HCT116 (cell line): Measurements from ENCODE around the gene RIN3. TPM values are rescaled to one million over a fixed set of nuclear protein-coding genes. Genes with fewer than 3 reads are reported as not detected.
A peak's percentile ranks its signal among the peaks of the same experiment; 100 is the strongest.

Source experiments
- ATAC-seq: fragments of 200-7000 bp; cut with Tn5 transposase; 2 replicates; pipeline ENCODE4 v1.9.1; 2020; ENCODE audit warnings: mild to moderate bottlenecking, moderate library complexity
- BruUV-seq: library from RNA; stranded (reverse); fragments of 400-500 nt; replicated peaks from 2 replicates; lab custom pipeline; 2021; lab: Mats Ljungman, UMichigan
- CTCF ChIA-PET: fragments of 300-600 bp; sonication (Branson Sonifier 250); formaldehyde crosslinking; loops from one replicate; lab custom pipeline; 2021; ENCODE audit warnings: antibody characterized with exemption; lab: Charles Lee
- POLR2A ChIA-PET: fragments of 300-600, 350-600 bp; sonication (Branson Sonifier 250); formaldehyde crosslinking; loops from one replicate; lab custom pipeline; 2021; ENCODE audit warnings: antibody characterized with exemption; lab: Charles Lee
- RAD21 ChIA-PET, 2 experiments: fragments of 300-600 bp; sonication (Branson Sonifier 250); formaldehyde crosslinking; loops; one replicate each; lab custom pipeline; 2023; ENCODE audit warnings: low total read pairs in 2 of 2; ENCODE audit not compliant: uncharacterized antibody in 2 of 2, unreplicated experiment in 2 of 2, low non-redundant PET in 1 of 2; lab: Charles Lee
- DNase-seq: peaks from one replicate; pipeline ENCODE4 v3.0.0-alpha.2; 2010; ENCODE audit warnings: low read depth, low spot score
- H2AFZ ChIP-seq: fragments of 200-600 bp; shearing (Covaris generic), sonication (generic); 2 replicates; pipeline ENCODE4 v1.6.1; 2017; ENCODE audit warnings: low read depth, mixed run types, mixed read lengths, antibody characterized with exemption, low read length; ENCODE audit not compliant: poor library complexity, severe bottlenecking
- H3K27ac ChIP-seq: 2 replicates; pipeline ENCODE4 v1.5.1; 2012; ENCODE audit warnings: low read depth, low read length
- H3K27me3 ChIP-seq: fragments of 200-600 bp; sonication (generic); 2 replicates; pipeline ENCODE4 v1.6.1; 2016; ENCODE audit warnings: mixed run types, low read length, mixed read lengths; ENCODE audit not compliant: insufficient read depth
- H3K36me3 ChIP-seq, 2 experiments: fragments of 200-500 bp in 1 of 2; fragments of 200-600 bp in 1 of 2; sonication (Bioruptor generic) in 1 of 2; sonication (generic) in 1 of 2; 2 replicates each; pipeline versions ENCODE4 v1.5.1 to v1.6.1; 2014 to 2016; ENCODE audit warnings: low read length in 2 of 2, inconsistent platforms in 1 of 2, mixed read lengths in 1 of 2, mixed run types in 1 of 2; ENCODE audit not compliant: insufficient read depth in 2 of 2, control insufficient read depth in 1 of 2
- H3K4me1 ChIP-seq, 2 experiments: fragments of 200-600 bp in 1 of 2; sonication (generic) in 1 of 2; 2 replicates each; pipeline versions ENCODE4 v1.5.1 to v1.6.1; 2012 to 2017; ENCODE audit warnings: low read length in 2 of 2, inconsistent platforms in 1 of 2, mild to moderate bottlenecking in 1 of 2, mixed read lengths in 1 of 2, mixed run types in 1 of 2, moderate library complexity in 1 of 2; ENCODE audit not compliant: insufficient read depth in 2 of 2, control insufficient read depth in 1 of 2
- H3K4me2 ChIP-seq: fragments of 200-600 bp; sonication (generic); 2 replicates; pipeline ENCODE4 v1.6.1; 2017; ENCODE audit warnings: mixed run types, low read length, mixed read lengths
- H3K4me3 ChIP-seq, 2 experiments: fragments of 200-600 bp in 1 of 2; sonication (generic) in 1 of 2; replicated peaks in 1 of 2; 2 replicates each; pipeline ENCODE4 v1.5.1; 2011 to 2016; ENCODE audit warnings: low read length in 2 of 2, control low read depth in 1 of 2, low read depth in 1 of 2, mild to moderate bottlenecking in 1 of 2, mixed read lengths in 1 of 2, mixed run types in 1 of 2
- H3K79me2 ChIP-seq: fragments of 200-600 bp; sonication (generic); 2 replicates; pipeline ENCODE4 v1.6.1; 2017; ENCODE audit warnings: mild to moderate bottlenecking, mixed run types, low read length, moderate library complexity, mixed read lengths; ENCODE audit not compliant: insufficient read depth
- H3K9ac ChIP-seq: fragments of 200-600 bp; sonication (generic); 2 replicates; pipeline ENCODE4 v1.6.1; 2016; ENCODE audit warnings: low read length, mixed read lengths
- H3K9me2 ChIP-seq: fragments of 200-600 bp; sonication (generic), shearing (Covaris generic); 2 replicates; pipeline ENCODE4 v1.6.1; 2017; ENCODE audit warnings: mixed run types, mild to moderate bottlenecking, moderate library complexity; ENCODE audit not compliant: insufficient read depth
- H3K9me3 ChIP-seq, 2 experiments: fragments of 200-500 bp in 1 of 2; fragments of 200-600 bp in 1 of 2; sonication (Bioruptor generic) in 1 of 2; sonication (generic) in 1 of 2; 2 replicates each; pipeline ENCODE4 v1.6.1; 2014 to 2017; ENCODE audit warnings: low read length in 2 of 2, mixed read lengths in 2 of 2, inconsistent platforms in 1 of 2, low read depth in 1 of 2, mild to moderate bottlenecking in 1 of 2, mixed run types in 1 of 2, moderate library complexity in 1 of 2; ENCODE audit not compliant: control insufficient read depth in 1 of 2, insufficient read depth in 1 of 2
- H4K20me1 ChIP-seq: fragments of 200-600 bp; sonication (generic), shearing (Covaris generic); 2 replicates; pipeline ENCODE4 v1.6.1; 2017; ENCODE audit warnings: mixed run types, mild to moderate bottlenecking, moderate library complexity; ENCODE audit not compliant: insufficient read depth
- ATF3 ChIP-seq: IDR thresholded peaks from 2 replicates; pipeline ENCODE4 v1.6.1; 2012
- CEBPB ChIP-seq: IDR thresholded peaks from 2 replicates; pipeline ENCODE4 v1.6.1; 2012; ENCODE audit warnings: low read depth
- EGR1 ChIP-seq: IDR thresholded peaks from 2 replicates; pipeline ENCODE4 v1.6.1; 2012; ENCODE audit warnings: low read depth
- FOSL1 ChIP-seq: IDR thresholded peaks from 2 replicates; pipeline ENCODE4 v1.6.1; 2012; ENCODE audit warnings: low read depth
- JUND ChIP-seq: IDR thresholded peaks from 2 replicates; pipeline ENCODE4 v1.6.1; 2012
- POLR2A ChIP-seq: IDR thresholded peaks from 2 replicates; pipeline ENCODE4 v1.7.0; 2011; ENCODE audit warnings: borderline replicate concordance; ENCODE audit not compliant: insufficient read depth, insufficient read length; ENCODE audit errors: extremely low read depth
- POLR2AphosphoS5 ChIP-seq: IDR thresholded peaks from 2 replicates; pipeline ENCODE4 v1.6.1; 2011; ENCODE audit warnings: mild to moderate bottlenecking, low read depth, low read length, moderate library complexity
- RAD21 ChIP-seq: IDR thresholded peaks from 2 replicates; pipeline ENCODE4 v1.6.1; 2012; ENCODE audit warnings: low read depth, mild to moderate bottlenecking
- SP1 ChIP-seq: IDR thresholded peaks from 2 replicates; pipeline ENCODE4 v1.6.1; 2012; ENCODE audit warnings: low read depth
- SRF ChIP-seq: IDR thresholded peaks from 2 replicates; pipeline ENCODE4 v1.6.1; 2012; ENCODE audit warnings: low read depth
- TCF7L2 ChIP-seq: IDR thresholded peaks from 2 replicates; pipeline ENCODE4 v1.7.0; 2011; ENCODE audit warnings: borderline replicate concordance, inconsistent platforms; ENCODE audit not compliant: insufficient read depth, insufficient read length; ENCODE audit errors: extremely low read depth
- YY1 ChIP-seq: IDR thresholded peaks from 2 replicates; pipeline ENCODE4 v1.6.1; 2011; ENCODE audit warnings: low read length, low read depth, moderate library complexity, mild to moderate bottlenecking; ENCODE audit not compliant: insufficient replicate concordance; ENCODE audit errors: extremely low read depth
- ZBTB33 ChIP-seq: IDR thresholded peaks from 2 replicates; pipeline ENCODE4 v1.6.1; 2011; ENCODE audit warnings: mild to moderate bottlenecking, low read length, moderate library complexity; ENCODE audit not compliant: insufficient replicate concordance; ENCODE audit errors: extremely low read depth
- ZFX ChIP-seq: fragments of 450-650 bp; IDR thresholded peaks from 2 replicates; pipeline ENCODE4 v1.6.1; 2017
- ZNF274 ChIP-seq: fragments of 200-500 bp; sonication (Bioruptor generic); IDR thresholded peaks from 2 replicates; pipeline ENCODE4 v1.6.1; 2014; ENCODE audit warnings: mild to moderate bottlenecking, low read depth, low read length, inconsistent platforms
- intact Hi-C: fragments of 100-400 bp; cut with micrococcal nuclease; formaldehyde crosslinking; loops from 2 replicates; pipeline ENCODE4 v1.10.0; 2022
- total RNA-seq: library from RNA; stranded (reverse); gene quantifications from one replicate; pipeline ENCODE4 v1.2.1, GENCODE V29; 2021; ENCODE audit not compliant: unreplicated experiment
- TF ChIP-seq, protein P1 (sequence below), 3 experiments: fragments of 200-600 bp in 1 of 3; sonication (generic) in 1 of 3; IDR thresholded peaks in 2 of 3; conservative IDR thresholded peaks in 1 of 3; 2 replicates each; pipeline ENCODE4 v1.5.1; 2012 to 2017; ENCODE audit warnings: low read depth in 2 of 3, low read length in 2 of 3, antibody characterized with exemption in 1 of 3, borderline replicate concordance in 1 of 3, control low read depth in 1 of 3, mild to moderate bottlenecking in 1 of 3, mixed read lengths in 1 of 3, mixed run types in 1 of 3, moderate library complexity in 1 of 3; ENCODE audit not compliant: insufficient read depth in 1 of 3
- TF ChIP-seq, protein P2 (sequence below): IDR thresholded peaks from 2 replicates; pipeline ENCODE4 v1.6.1; 2012

The RIN3 gene
- total RNA-seq, 1 experiment from 2014 or later, result 22.2 TPM

GRCh38 chr14:92470811-92471210 is 42.8 kb upstream of the RIN3 start:
- H3K4me1 ChIP-seq, result peaks cover 34 to 48% of the 10 kb centered on the region in 2 experiments
- ChIA-PET POLR2A (no interaction called here), CTCF (no interaction called here), RAD21 (no interaction called here)
- H3K9me2 ChIP-seq, result no peaks in the 10 kb centered on the region
- peak overlapping the region; percentile 53 for H3K4me2 ChIP-seq
- H3K27me3 ChIP-seq, result no peaks in the 10 kb centered on the region
- H3K9me3 ChIP-seq, result peaks cover 4 to 7% of the 10 kb centered on the region in 2 experiments; a peak in 2 of 4 replicates
- BruUV-seq, result no TSS peak
- H3K27ac ChIP-seq, result no peak overlapping the region
- no peaks in the 10 kb centered on the region for H3K36me3 ChIP-seq
- H2AFZ ChIP-seq, result no peak overlapping the region
- H4K20me1 ChIP-seq, result no peaks in the 10 kb centered on the region
- DNase-seq (no peak), ATAC-seq (no peak)
- no peak overlapping the region for H3K4me3 ChIP-seq
- TF ChIP-seq ATF3 (no peak), ZNF274 (no peak), SRF (no peak), SP1 (no peak)
- no peaks in the 10 kb centered on the region for H3K79me2 ChIP-seq
- no peak overlapping the region for H3K9ac ChIP-seq
- intact Hi-C loops, result loop anchor here (10.0 kb wide), 1 partner anchor 214 kb away; no protein-coding TSS in a partner anchor

DNA sequence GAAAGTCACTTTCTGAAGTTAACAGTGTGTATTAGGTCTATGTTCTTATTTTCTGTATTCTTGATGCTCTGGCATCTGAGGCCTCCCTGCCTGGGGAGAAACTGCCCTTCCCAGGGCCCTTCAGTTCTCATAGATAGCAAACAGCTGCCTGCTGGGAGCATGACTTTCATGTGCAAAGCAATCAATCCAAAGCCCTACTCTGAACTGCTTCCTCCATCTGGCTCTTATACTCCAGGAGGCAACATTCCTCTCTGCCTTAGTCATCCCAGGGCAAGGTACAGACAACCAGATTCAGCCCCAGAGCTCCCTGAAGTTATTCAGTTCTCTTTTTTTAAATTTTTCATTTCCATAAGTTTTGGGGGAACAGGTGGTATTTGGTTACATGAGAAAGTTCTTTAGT is 41.7 kb upstream of the RIN3 start:
- BruUV-seq, result no TSS peak
- ChIA-PET RAD21 (no interaction called here), CTCF (interaction anchor here (0.7 kb wide), 1 partner anchor 12 kb away, joined by 3 read pairs; no protein-coding TSS in a partner anchor), POLR2A (interaction anchor here (1.2 kb wide), 1 partner anchor 10 kb away, joined by 3 read pairs; no protein-coding TSS in a partner anchor)
- Histone ChIP-seq H3K4me2 (peak overlapping the region; percentile 53), H3K27me3 (no peaks in the 10 kb centered on the region), H3K36me3 (no peaks in the 10 kb centered on the region), H3K79me2 (no peaks in the 10 kb centered on the region), H3K9ac (no peak overlapping the region), H4K20me1 (no peaks in the 10 kb centered on the region), H3K4me3 (no peak overlapping the region), H3K9me3 (peaks cover 2 to 6% of the 10 kb centered on the region in 2 experiments; a peak in 2 of 4 replicates), H3K27ac (no peak overlapping the region; the same call in 1 of the 2 replicates), H3K4me1 (peaks cover 34 to 48% of the 10 kb centered on the region in 2 experiments), H2AFZ (no peak overlapping the region), H3K9me2 (no peaks in the 10 kb centered on the region)
- intact Hi-C loops, result loop anchor here (2.0 to 10.0 kb wide), 2 partner anchors 39 to 213 kb away; no protein-coding TSS in a partner anchor
- ATAC-seq, result peak; percentile 93
- DNase-seq, result peak; percentile 62
- TF ChIP-seq, protein P1, sequence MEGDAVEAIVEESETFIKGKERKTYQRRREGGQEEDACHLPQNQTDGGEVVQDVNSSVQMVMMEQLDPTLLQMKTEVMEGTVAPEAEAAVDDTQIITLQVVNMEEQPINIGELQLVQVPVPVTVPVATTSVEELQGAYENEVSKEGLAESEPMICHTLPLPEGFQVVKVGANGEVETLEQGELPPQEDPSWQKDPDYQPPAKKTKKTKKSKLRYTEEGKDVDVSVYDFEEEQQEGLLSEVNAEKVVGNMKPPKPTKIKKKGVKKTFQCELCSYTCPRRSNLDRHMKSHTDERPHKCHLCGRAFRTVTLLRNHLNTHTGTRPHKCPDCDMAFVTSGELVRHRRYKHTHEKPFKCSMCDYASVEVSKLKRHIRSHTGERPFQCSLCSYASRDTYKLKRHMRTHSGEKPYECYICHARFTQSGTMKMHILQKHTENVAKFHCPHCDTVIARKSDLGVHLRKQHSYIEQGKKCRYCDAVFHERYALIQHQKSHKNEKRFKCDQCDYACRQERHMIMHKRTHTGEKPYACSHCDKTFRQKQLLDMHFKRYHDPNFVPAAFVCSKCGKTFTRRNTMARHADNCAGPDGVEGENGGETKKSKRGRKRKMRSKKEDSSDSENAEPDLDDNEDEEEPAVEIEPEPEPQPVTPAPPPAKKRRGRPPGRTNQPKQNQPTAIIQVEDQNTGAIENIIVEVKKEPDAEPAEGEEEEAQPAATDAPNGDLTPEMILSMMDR (IDR thresholded peaks at IDR 0.05 in 2 of 3, conservative IDR thresholded peaks at IDR 0.05 in 1 of 3; ENCODE audit: borderline replicate concordance in 1 of 3, insufficient read depth in 1 of 3, low read depth in 2 of 3, low read length in 2 of 3), result no peak
- TF ChIP-seq POLR2AphosphoS5 (no peak), EGR1 (no peak), SRF (no peak), POLR2A (no peak), ZBTB33 (no peak), CEBPB (no peak), JUND (peak; percentile 68), TCF7L2 (peak; percentile 57), FOSL1 (peak; percentile 73), ZFX (no peak), YY1 (no peak), RAD21 (peak; percentile 20; the same call in 1 of the 2 replicates)
- TF ChIP-seq, protein P2, sequence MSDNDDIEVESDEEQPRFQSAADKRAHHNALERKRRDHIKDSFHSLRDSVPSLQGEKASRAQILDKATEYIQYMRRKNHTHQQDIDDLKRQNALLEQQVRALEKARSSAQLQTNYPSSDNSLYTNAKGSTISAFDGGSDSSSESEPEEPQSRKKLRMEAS, result peak; percentile 43; the same call in 1 of the 2 replicates
